ENCODE results near the gene GNA14. TPM values are rescaled to one million over a fixed set of nuclear protein-coding genes. Genes with fewer than 3 reads are reported as not detected.

Gene GNA14
- polyA plus RNA-seq, 3 donors, result 0.04 TPM; not detected in 2

DNA sequence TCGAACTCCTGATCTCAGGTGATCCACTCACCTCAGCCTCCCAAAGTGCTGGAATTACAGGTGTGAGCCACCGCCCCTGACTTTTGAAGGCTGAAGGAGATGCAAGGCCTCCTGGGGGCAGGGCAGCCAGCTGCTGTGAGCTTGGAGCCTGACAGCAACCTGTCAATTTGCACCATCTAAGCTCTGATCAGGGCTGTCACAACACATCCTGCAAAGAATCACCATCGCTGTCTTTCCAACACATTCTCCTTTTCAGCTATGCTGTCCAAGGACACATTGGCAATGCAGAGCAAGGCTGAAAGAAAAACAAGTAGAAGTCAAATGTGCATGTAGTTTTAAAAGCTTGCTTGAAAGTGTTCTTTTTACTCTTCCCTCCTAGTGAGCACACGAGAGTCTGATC, 54.6 kb downstream of the GNA14 start:
- H3K4me1 ChIP-seq (ENCODE audit: control insufficient read depth in 1 of 2, insufficient read depth in 2 of 2, low read length in 2 of 2), result no peaks in the 10 kb centered on the region
- no peaks in the 10 kb centered on the region for H3K36me3 Mint-ChIP-seq
- H3K79me2 ChIP-seq (ENCODE audit: insufficient read depth, low read length), result no peaks in the 10 kb centered on the region
- H3K36me3 ChIP-seq (replicated peaks in 1 of 2; ENCODE audit: control insufficient read depth in 1 of 2, insufficient read depth in 2 of 2, low read length in 2 of 2), result no peaks in the 10 kb centered on the region
- TF ChIP-seq, protein P1, sequence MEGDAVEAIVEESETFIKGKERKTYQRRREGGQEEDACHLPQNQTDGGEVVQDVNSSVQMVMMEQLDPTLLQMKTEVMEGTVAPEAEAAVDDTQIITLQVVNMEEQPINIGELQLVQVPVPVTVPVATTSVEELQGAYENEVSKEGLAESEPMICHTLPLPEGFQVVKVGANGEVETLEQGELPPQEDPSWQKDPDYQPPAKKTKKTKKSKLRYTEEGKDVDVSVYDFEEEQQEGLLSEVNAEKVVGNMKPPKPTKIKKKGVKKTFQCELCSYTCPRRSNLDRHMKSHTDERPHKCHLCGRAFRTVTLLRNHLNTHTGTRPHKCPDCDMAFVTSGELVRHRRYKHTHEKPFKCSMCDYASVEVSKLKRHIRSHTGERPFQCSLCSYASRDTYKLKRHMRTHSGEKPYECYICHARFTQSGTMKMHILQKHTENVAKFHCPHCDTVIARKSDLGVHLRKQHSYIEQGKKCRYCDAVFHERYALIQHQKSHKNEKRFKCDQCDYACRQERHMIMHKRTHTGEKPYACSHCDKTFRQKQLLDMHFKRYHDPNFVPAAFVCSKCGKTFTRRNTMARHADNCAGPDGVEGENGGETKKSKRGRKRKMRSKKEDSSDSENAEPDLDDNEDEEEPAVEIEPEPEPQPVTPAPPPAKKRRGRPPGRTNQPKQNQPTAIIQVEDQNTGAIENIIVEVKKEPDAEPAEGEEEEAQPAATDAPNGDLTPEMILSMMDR (IDR thresholded peaks at IDR 0.05), result no peak
- H3K27ac ChIP-seq (ENCODE audit: low read depth in 1 of 2, low read length in 2 of 2), result no peak overlapping the region
- no peak overlapping the region for H3K9ac ChIP-seq (ENCODE audit: insufficient read depth, low read length, poor library complexity, severe bottlenecking)
- WGBS (ENCODE audit: insufficient coverage), result 92% methylated on average over 2 of the region's 4 CpGs
- no peaks in the 10 kb centered on the region for H3K9me3 ChIP-seq (replicated peaks in 1 of 2; ENCODE audit: control insufficient read depth in 1 of 2, insufficient read depth in 1 of 2, low read length in 2 of 2)
- peaks cover 4% of the 10 kb centered on the region in 2 donors for H3K27me3 ChIP-seq (ENCODE audit: control insufficient read depth in 2 of 2, insufficient read depth in 2 of 2, low read length in 2 of 2)
- no peak overlapping the region for H3K4me3 Mint-ChIP-seq
- no peak overlapping the region for H3K4me2 ChIP-seq (replicated peaks; ENCODE audit: extremely low read depth, low read length, poor library complexity, severe bottlenecking)
- no peak for DNase-seq
- no peak overlapping the region for H3K4me3 ChIP-seq (replicated peaks in 1 of 3; ENCODE audit: low read depth in 2 of 3, low read length in 3 of 3)
- H3K9me3 Mint-ChIP-seq, result no peaks in the 10 kb centered on the region
- H2AFZ ChIP-seq (ENCODE audit: insufficient read depth, low read depth, low read length, poor library complexity, severe bottlenecking), result no peak overlapping the region
- H3K4me1 Mint-ChIP-seq, result no peaks in the 10 kb centered on the region
- H3K27me3 Mint-ChIP-seq (ENCODE audit: low read depth in 3 of 3), result peaks cover 2 to 11% (median 2%) of the 10 kb centered on the region in 3 donors
- H3K27ac Mint-ChIP-seq, result no peak overlapping the region
- intact Hi-C loops (cut with micrococcal nuclease), result no loop called here
- H4K20me1 ChIP-seq (ENCODE audit: insufficient read depth, low read length), result no peaks in the 10 kb centered on the region

DNA sequence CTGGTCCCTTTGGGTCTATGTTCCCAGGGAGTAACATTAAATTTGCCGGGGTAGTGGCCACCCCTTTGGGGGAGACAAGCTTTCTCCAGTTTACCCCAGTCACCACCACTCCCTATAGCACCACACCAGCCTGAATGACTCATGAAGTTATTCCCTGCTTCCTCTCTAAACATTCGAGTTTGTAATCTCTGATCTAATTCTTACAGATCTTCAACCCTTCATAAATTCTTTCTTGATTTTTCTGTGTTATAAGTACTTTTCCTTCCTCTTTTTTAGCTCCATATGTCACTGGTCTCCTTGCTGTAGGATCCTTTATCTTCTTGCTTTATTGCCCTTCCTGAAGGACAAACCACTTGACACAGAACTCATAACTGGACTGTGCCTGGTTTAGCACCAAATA, 55.6 kb downstream of the GNA14 start:
- no peaks in the 10 kb centered on the region for H3K9me3 Mint-ChIP-seq
- H3K27me3 Mint-ChIP-seq (ENCODE audit: low read depth in 3 of 3), result peaks cover 2 to 11% (median 2%) of the 10 kb centered on the region in 3 donors
- H3K4me1 ChIP-seq (ENCODE audit: control insufficient read depth in 1 of 2, insufficient read depth in 2 of 2, low read length in 2 of 2), result no peaks in the 10 kb centered on the region
- H3K36me3 ChIP-seq (replicated peaks in 1 of 2; ENCODE audit: control insufficient read depth in 1 of 2, insufficient read depth in 2 of 2, low read length in 2 of 2), result no peaks in the 10 kb centered on the region
- TF ChIP-seq, protein P1 (IDR thresholded peaks at IDR 0.05), result no peak
- no peaks in the 10 kb centered on the region for H4K20me1 ChIP-seq (ENCODE audit: insufficient read depth, low read length)
- H3K79me2 ChIP-seq (ENCODE audit: insufficient read depth, low read length), result no peaks in the 10 kb centered on the region
- H3K36me3 Mint-ChIP-seq, result no peaks in the 10 kb centered on the region
- H3K27me3 ChIP-seq (ENCODE audit: control insufficient read depth in 2 of 2, insufficient read depth in 2 of 2, low read length in 2 of 2), result peaks cover 4% of the 10 kb centered on the region in 2 donors
- DNase-seq, result no peak
- no peak overlapping the region for H3K4me3 ChIP-seq (replicated peaks in 1 of 3; ENCODE audit: low read depth in 2 of 3, low read length in 3 of 3)
- WGBS (ENCODE audit: insufficient coverage), result 83% methylated on average over 1 of the region's 2 CpGs
- peaks cover 6% of the 10 kb centered on the region for H3K4me1 Mint-ChIP-seq
- intact Hi-C loops (cut with micrococcal nuclease), result no loop called here
- no peak overlapping the region for H3K4me2 ChIP-seq (replicated peaks; ENCODE audit: extremely low read depth, low read length, poor library complexity, severe bottlenecking)
- H3K27ac ChIP-seq (ENCODE audit: low read depth in 1 of 2, low read length in 2 of 2), result no peak overlapping the region
- no peak overlapping the region for H3K9ac ChIP-seq (ENCODE audit: insufficient read depth, low read length, poor library complexity, severe bottlenecking)
- no peak overlapping the region for H3K4me3 Mint-ChIP-seq
- H3K9me3 ChIP-seq (replicated peaks in 1 of 2; ENCODE audit: control insufficient read depth in 1 of 2, insufficient read depth in 1 of 2, low read length in 2 of 2), result no peaks in the 10 kb centered on the region
- H2AFZ ChIP-seq (ENCODE audit: insufficient read depth, low read depth, low read length, poor library complexity, severe bottlenecking), result no peak overlapping the region
- no peak overlapping the region for H3K27ac Mint-ChIP-seq
